Endodermal cell (in vitro differentiated cells): Measurements from ENCODE around the gene LNX1. TPM values are rescaled to one million over a fixed set of nuclear protein-coding genes. Genes with fewer than 3 reads are reported as not detected.

Source experiments
- DNase-seq: peaks from one replicate; pipeline ENCODE4 v3.0.0-alpha.2; 2017
- H3K27ac ChIP-seq: 2 replicates; pipeline ENCODE4 v1.5.1; 2013; ENCODE audit warnings: mild to moderate bottlenecking, low read depth, low read length, moderate library complexity
- H3K27me3 ChIP-seq: 2 replicates; pipeline ENCODE4 v1.6.1; 2013; ENCODE audit warnings: mild to moderate bottlenecking, low read length, moderate library complexity; ENCODE audit not compliant: insufficient read depth, control insufficient read depth, poor library complexity, severe bottlenecking
- H3K36me3 ChIP-seq: 2 replicates; pipeline ENCODE4 v1.7.0; 2013; ENCODE audit warnings: mild to moderate bottlenecking, low read length, moderate library complexity; ENCODE audit not compliant: control insufficient read depth, insufficient read depth
- H3K4me1 ChIP-seq: one replicate; pipeline ENCODE4 v1.7.0; 2013; ENCODE audit warnings: low read length; ENCODE audit not compliant: control insufficient read depth, insufficient read depth
- H3K4me3 ChIP-seq: 2 replicates; pipeline ENCODE4 v1.5.1; 2013; ENCODE audit warnings: mild to moderate bottlenecking, low read length, moderate library complexity
- H3K9ac ChIP-seq: 2 replicates; pipeline ENCODE4 v1.6.1; 2013; ENCODE audit warnings: mild to moderate bottlenecking, low read length, moderate library complexity; ENCODE audit not compliant: poor library complexity, severe bottlenecking; ENCODE audit errors: extremely low read depth
- H3K9me3 ChIP-seq: 2 replicates; pipeline ENCODE4 v1.6.1; 2013; ENCODE audit warnings: mild to moderate bottlenecking, low read length, moderate library complexity; ENCODE audit not compliant: control insufficient read depth
- H3K27ac Mint-ChIP-seq: 2 replicates; pipeline ENCODE4 v1.8.0; 2020; ENCODE audit warnings: mixed read lengths
- H3K27me3 Mint-ChIP-seq: 2 replicates; pipeline ENCODE4 v1.8.0; 2021; ENCODE audit warnings: mild to moderate bottlenecking, mixed read lengths; ENCODE audit not compliant: insufficient read depth
- H3K36me3 Mint-ChIP-seq: 2 replicates; pipeline ENCODE4 v1.8.0; 2020; ENCODE audit warnings: low read depth, mixed read lengths
- H3K4me1 Mint-ChIP-seq: 2 replicates; pipeline ENCODE4 v1.8.0; 2020; ENCODE audit warnings: mixed read lengths
- H3K4me3 Mint-ChIP-seq: 2 replicates; pipeline ENCODE4 v1.8.0; 2020; ENCODE audit warnings: mild to moderate bottlenecking, moderate library complexity, mixed read lengths
- H3K9me3 Mint-ChIP-seq: 2 replicates; pipeline ENCODE4 v1.8.0; 2020; ENCODE audit warnings: mild to moderate bottlenecking, mixed read lengths
- WGBS, 2 experiments: methylation state at CpG; one replicate each; pipeline versions ENCODE4 v1.1.5 to v1.1.7; 2013; ENCODE audit warnings: missing lambda C conversion rate in 2 of 2, mixed read lengths in 1 of 2; ENCODE audit not compliant: insufficient coverage in 1 of 2, insufficient read length in 1 of 2; 5-methylcytosine and 5-hydroxymethylcytosine counted together
- total RNA-seq, 2 donors: library from RNA; stranded (reverse); fragmentation: NEBNext Ultra II Directional in 1 of 2; extraction: Animal tissue kit (Norgen Biotek cat#: 25700) in 1 of 2; gene quantifications; 2 replicates in 1 of 2; 3 replicates in 1 of 2; pipeline ENCODE4 v1.2.1, GENCODE V29; 2021
- TF ChIP-seq, protein P1 (sequence below): fragments of 200-600 bp; sonication (generic); conservative IDR thresholded peaks from 2 replicates; pipeline ENCODE4 v1.5.0; 2021; ENCODE audit warnings: antibody characterized with exemption, mild to moderate bottlenecking

The LNX1 gene
- total RNA-seq, 2 donors from 2014 or later = 4.4 to 5.4 TPM

- Mint-ChIP-seq H3K27ac (no peak overlapping the region), H3K4me1 (peaks cover 2% of the 10 kb centered on the region), H3K4me3 (no peak overlapping the region), H3K9me3 (no peaks in the 10 kb centered on the region), H3K27me3 (no peaks in the 10 kb centered on the region), H3K36me3 (no peaks in the 10 kb centered on the region)
- TF ChIP-seq, protein P1, sequence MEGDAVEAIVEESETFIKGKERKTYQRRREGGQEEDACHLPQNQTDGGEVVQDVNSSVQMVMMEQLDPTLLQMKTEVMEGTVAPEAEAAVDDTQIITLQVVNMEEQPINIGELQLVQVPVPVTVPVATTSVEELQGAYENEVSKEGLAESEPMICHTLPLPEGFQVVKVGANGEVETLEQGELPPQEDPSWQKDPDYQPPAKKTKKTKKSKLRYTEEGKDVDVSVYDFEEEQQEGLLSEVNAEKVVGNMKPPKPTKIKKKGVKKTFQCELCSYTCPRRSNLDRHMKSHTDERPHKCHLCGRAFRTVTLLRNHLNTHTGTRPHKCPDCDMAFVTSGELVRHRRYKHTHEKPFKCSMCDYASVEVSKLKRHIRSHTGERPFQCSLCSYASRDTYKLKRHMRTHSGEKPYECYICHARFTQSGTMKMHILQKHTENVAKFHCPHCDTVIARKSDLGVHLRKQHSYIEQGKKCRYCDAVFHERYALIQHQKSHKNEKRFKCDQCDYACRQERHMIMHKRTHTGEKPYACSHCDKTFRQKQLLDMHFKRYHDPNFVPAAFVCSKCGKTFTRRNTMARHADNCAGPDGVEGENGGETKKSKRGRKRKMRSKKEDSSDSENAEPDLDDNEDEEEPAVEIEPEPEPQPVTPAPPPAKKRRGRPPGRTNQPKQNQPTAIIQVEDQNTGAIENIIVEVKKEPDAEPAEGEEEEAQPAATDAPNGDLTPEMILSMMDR = no peak
- no peaks in the 10 kb centered on the region for H3K9me3 ChIP-seq
- DNase-seq = no peak
- no peaks in the 10 kb centered on the region for H3K27me3 ChIP-seq
- no peak overlapping the region for H3K9ac ChIP-seq
- no peak overlapping the region for H3K27ac ChIP-seq
- 97 to 100% methylated on average over 1 to 3 of the region's 3 CpGs for WGBS, 2 experiments
- no peaks in the 10 kb centered on the region for H3K36me3 ChIP-seq
- H3K4me1 ChIP-seq = no peaks in the 10 kb centered on the region
- H3K4me3 ChIP-seq = no peak overlapping the region
These were observed 38.6 kb downstream of the LNX1 start for GRCh38 chr4:53552711-53553110.

DNA sequence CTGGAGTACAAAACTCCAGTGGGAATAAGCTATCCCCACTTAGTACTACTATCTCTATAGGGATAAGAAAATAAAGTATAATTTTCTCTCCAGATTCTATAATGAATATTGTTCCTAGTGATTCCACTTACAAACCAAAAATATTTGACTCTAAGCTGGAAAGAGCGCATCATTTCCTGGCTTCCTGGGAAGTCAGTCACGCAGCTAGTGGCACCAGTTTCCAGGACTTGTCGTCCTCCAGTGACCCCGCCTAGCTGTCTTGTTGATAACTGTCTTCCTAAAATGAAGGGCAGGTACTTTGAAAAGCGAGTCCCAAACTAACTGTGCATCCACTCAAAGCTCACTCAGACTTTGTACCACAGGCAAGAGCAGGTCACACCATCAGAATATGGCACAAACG lies 39.3 kb downstream of the LNX1 start:
- no peak overlapping the region for H3K27ac ChIP-seq
- H3K4me3 ChIP-seq = no peak overlapping the region
- no peak for DNase-seq
- TF ChIP-seq, protein P1 = no peak
- H3K9ac ChIP-seq = no peak overlapping the region
- no peaks in the 10 kb centered on the region for H3K9me3 ChIP-seq
- Mint-ChIP-seq H3K4me1 (no peaks in the 10 kb centered on the region), H3K27ac (no peak overlapping the region), H3K4me3 (no peak overlapping the region), H3K36me3 (no peaks in the 10 kb centered on the region), H3K27me3 (no peaks in the 10 kb centered on the region), H3K9me3 (no peaks in the 10 kb centered on the region)
- 90% methylated on average over 2 to 6 of the region's 6 CpGs for WGBS, 2 experiments
- no peaks in the 10 kb centered on the region for H3K4me1 ChIP-seq
- H3K36me3 ChIP-seq = no peaks in the 10 kb centered on the region
- H3K27me3 ChIP-seq = no peaks in the 10 kb centered on the region

DNA sequence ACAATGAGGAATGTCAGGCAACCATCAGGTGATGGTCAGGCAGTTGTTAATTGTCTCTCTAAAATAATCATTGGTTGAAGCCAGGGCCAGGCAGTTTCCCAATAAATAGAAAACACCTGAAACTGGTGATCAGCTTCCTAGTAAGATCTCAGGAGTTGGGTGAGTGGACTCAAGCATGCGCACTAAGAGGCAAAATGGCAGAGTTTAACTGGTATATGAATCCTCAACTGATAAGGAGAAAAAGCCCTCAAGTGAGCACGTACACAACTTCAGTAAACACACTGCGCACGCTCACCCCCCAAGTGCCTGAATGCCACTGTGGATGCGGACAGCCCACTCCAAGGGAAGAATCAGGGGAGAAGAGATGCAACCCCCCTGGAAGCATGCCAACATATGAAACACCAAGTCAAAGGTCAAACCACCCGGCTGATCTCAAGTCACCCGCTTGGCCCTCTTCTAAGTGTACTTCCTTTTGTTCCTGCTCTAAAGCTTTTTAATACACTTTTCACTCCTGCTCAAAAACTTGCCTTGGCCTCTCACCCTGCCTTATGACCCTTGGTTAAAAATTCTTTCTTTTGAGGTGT lies 39.9 kb downstream of the LNX1 start:
- H3K36me3 Mint-ChIP-seq = no peaks in the 10 kb centered on the region
- H3K9me3 Mint-ChIP-seq = no peaks in the 10 kb centered on the region
- H3K27ac Mint-ChIP-seq = no peak overlapping the region
- H3K4me3 Mint-ChIP-seq = no peak overlapping the region
- H3K27me3 Mint-ChIP-seq = no peaks in the 10 kb centered on the region
- Histone ChIP-seq H3K9me3 (no peaks in the 10 kb centered on the region), H3K27ac (no peak overlapping the region), H3K4me3 (no peak overlapping the region), H3K4me1 (no peaks in the 10 kb centered on the region), H3K9ac (no peak overlapping the region), H3K27me3 (no peaks in the 10 kb centered on the region), H3K36me3 (no peaks in the 10 kb centered on the region)
- no peaks in the 10 kb centered on the region for H3K4me1 Mint-ChIP-seq
- TF ChIP-seq, protein P1 = no peak
- WGBS, 2 experiments = 80 to 100% methylated on average over 1 to 7 of the region's 7 CpGs
- no peak for DNase-seq
